Hematopoietic multipotent progenitor cell treated with erythropoietin and hydrocortisone succinate and interleukin-3 and kit ligand, for 8 days (in vitro differentiated cells): ENCODE data around the gene FANCD2OS.
"Not testable (repeated sequence)": the region's sequence is repeated elsewhere in the genome, so short reads cannot be mapped to it uniquely, and the experiment has no call there.

Source experiments
- DNase-seq: peaks from one replicate; pipeline ENCODE4 v3.0.0-alpha.2; 2015

Gene FANCD2OS, protein sequence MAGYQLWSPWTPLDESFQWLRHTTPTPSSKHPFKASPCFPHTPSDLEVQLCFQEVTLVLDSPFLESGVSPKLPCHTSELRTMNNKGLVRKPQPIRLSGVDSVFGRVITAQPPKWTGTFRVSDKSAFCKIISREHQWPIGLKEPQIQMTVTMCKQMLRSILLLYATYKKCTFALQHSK

DNA sequence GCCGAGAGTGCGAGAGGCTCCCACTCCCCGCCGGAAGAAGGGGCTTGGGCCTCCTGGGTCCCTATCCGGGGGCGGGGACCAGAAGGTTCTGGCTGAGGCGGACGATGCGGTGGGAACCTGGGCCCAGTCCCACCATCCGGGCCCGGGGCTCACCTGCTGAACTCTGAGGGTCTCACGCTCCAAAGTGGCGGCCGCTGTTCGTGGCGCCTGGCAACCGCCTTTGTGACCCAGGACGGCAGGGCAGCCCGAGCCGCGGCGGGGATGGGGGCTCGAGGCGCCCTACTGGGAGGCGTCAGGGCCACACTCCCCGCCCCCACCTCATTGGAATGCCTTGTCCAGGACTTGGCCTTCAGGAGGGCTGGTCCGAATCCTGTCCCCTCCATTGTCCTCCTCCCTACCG, at the start of gene FANCD2OS:
FANCD2OS (minus strand) TSS at position 165 of the 400 bp plus-strand sequence. CDS start 3,481 bp downstream, outside the sequence.
- no peak for DNase-seq

DNA sequence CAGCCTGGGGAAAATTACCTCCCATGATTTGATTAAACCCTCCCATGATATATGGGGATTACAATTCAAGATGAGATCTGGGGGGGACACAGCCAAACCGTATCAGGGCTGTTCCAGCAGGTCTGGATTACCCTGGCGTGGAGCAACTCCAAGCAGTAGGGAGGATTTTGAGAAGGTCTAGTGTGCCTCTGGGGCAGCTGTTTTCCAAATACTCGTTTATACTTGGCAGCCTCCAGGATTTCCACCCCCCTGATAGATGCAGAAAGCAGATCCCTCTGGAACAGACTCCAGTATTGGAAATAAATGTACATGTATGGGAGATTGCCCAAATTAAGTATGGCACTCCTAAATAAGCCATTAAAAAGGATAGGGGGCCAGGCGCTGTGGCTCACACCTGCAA, 49.0 kb upstream of the FANCD2OS start:
- DNase-seq = no peak

DNA sequence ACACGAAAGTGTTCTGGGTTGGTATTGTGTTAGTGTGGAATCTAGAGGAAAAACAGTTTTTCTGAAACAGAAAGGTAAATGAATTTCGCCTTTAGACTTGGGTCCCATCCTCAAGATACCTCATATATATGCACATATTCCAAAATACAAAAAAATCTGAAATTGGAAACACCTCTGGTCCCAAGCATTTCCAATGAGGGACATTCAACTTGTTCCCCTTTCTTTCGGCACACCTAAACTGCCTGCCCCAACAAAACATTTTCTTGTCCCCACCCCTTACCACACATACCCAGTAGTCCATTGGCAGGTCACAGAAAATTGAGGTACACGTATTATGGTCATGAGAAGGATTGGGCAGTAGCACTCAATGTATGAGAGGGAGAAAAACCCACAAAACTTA, 47.6 kb upstream of the FANCD2OS start:
- no peak for DNase-seq

DNA sequence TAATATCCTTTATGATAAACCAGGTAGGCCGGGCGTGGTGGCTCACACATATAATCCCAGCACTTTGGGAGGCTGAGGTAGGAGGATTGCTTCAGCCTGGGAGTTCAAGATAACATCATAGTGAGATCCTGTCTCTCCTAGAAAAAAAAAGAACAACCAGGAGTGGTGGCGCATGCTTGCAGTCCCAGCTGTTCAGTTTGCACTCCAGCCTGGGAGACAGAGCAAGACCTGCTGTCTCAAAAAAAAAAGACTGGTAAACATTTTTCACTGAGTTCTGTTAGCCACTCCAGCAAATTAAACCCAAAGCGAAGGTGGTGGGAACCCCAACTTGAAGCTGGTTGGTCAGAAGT, 47.0 kb upstream of the FANCD2OS start:
- DNase-seq = no peak

DNA sequence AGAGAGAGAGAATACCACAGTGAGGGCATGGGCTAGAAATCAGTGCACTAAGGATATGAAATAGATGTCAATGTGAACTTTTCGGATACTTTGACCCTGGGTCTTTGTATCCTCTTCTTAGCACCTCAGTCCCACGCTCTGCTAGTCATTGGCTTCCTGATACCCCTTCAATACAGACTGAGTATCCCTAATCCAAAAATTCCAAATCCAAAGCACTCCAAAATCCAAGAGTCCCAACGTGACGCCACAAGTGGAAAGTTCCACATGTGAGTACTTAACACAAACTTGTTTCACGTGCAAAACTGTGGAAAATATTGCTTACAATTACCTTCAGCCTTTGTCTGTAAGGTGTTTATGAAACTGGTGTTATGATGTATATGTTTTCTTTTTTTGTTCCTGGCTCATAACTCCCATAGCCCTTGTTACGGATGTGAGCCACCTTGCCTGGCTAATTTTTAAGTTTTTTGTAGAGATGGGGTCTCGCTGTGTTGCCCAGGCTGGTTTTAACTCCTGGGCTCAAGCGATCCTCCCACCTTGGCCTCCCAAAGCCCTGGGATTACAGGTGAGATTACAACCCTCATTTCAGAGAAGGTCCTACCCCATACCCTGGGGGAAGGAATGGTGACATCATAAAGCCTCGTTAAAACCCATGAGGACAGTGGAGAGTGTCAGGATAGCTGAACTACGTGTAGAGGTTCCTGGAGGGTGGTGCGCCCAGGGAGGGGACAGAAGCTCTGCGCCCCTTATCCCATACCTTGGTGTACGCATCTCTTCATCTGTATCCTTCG, 46.5 kb upstream of the FANCD2OS start:
- DNase-seq = no peak

DNA sequence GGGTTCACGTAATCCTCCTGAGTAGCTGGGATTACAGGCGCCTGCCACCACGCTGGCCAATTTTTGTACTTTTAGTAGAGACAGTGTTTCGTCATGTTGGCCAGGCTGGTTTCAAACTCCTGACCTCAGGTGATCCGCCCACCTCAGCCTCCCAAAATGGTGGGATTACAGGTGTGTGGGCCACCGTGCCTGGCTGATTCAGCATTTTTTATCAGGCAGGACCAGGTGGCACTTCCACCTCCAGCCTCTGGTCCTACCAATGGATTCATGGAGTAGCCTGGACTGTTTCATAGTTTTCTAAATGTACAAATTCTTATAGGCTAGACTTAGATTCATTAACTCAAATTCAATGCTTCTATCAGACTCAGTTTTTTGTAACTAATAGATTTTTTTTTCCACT, 42.9 kb upstream of the FANCD2OS start:
- no peak for DNase-seq

DNA sequence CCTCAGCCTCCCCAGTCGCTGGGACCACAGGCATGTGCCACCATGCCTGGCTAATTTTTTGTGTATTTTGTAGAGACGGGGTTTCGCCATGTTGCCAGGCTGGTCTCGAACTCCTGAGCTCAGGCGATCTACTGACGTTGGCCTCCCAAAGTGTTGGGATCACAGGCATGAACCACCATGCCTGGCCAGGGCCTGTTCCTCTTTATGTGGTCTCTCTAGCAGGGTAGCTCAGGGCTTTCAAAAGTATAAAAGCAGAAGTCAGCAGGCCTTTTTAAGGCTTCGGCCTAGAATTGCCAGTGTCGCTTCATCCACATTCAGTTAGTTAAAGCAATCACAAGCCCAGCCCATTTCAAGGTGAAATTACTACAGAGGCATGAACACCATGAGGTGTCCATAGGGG, 41.2 kb upstream of the FANCD2OS start:
- DNase-seq = no peak

DNA sequence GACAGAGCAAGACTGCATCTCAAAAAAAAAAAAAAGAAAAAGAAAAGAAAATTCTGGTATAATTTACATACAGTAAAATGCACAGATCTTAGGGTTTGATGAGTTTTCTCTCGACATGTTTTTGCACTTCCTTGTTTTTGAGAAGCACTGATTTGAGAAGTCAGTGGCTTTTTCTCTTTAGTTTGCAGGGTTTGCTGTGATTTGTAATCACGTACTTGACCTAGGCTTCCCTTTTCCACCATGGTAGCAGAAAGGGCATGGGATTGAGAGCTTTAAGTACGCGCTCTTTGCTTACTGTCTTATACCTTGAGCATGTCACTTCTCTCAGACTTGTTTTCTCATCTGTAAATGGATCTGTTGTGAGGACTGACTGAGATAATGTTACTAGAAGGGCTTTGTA, 37.6 kb upstream of the FANCD2OS start:
- no peak for DNase-seq

DNA sequence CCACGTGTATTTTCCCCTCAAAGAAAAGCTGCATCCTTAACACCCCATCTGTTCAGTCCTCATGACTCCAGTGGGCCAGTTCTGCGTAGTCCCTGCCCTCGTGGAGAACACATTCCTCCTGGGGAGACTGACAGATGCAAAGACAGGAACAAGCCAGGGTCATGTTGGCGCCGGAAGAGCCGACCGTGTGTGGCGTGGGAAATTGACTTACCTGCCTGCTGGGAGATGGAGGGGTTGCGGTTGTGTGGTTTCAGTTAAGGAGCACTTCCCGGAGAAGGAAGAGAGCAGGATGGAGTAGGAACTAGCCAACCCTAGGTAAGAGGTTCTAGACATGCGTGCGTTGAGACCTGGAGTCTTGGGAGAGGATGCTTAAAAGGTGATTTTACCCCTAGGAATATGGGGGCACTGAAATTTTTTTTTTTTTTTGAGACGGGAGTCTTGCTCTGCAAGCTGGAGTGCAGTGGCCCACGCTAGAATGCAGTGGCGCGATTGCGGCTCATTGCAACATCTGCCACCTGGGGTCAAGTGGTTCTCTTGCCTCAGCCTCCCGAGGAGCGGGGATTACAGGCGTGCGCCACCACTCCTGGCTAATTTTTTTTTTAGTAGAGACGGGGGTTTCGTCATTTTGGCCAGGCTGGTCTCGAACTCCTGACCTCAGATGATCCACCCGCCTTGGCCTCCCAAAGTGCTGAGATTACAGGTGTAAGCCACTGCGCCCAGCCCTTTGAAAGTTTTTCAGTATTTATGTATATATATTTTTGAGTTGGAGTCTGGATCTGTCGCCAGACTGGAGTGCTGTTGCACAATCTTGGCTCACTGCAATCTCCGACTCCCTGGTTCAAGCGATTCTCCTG, 34.9 kb upstream of the FANCD2OS start:
- DNase-seq = no peak

DNA sequence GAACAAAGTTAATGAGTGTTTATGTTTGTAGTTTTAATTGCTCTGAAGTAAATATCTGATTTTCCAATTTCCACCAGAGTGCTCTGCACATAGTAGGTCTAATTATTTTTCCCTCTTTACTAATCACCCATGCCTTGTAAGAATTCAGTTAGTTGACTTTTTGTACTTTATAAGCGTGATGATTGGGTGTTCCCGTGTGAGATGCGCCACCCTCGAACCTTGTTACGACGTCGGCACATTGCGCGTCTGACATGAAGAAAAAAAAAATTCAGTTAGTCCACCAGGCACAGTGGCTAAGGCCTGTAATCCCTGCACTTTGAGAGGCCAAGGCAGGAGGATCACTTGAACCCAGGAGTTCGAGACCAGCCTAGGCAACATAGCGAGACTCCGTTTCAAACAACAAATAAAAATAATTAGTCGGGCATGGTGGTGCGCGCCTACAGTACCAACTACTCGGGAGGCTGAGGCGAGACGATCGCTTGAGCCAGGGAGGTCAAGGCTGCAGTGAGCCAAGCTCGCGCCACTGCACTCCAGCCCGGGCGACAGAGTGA, 33.0 kb upstream of the FANCD2OS start:
- peak; percentile 26 for DNase-seq

DNA sequence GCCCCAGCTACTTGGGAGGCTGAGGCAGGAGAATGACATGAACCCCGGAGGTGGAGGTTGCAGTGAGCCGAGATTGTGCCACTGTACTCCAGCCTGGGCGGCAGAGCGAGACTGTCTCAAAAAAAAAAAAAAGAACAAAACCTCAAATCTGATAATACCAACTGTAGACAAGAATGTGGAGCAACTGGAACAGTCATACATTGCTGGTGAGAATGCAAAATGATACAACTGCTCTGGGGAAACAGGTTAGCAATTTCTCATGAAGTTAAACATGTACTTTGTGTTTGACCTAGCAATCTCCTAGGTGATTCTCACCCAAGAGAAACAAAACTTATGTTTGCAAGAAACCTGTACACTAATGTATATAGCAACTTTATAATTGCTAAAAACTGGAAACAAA, 29.1 kb upstream of the FANCD2OS start:
- peak; percentile 79 for DNase-seq

DNA sequence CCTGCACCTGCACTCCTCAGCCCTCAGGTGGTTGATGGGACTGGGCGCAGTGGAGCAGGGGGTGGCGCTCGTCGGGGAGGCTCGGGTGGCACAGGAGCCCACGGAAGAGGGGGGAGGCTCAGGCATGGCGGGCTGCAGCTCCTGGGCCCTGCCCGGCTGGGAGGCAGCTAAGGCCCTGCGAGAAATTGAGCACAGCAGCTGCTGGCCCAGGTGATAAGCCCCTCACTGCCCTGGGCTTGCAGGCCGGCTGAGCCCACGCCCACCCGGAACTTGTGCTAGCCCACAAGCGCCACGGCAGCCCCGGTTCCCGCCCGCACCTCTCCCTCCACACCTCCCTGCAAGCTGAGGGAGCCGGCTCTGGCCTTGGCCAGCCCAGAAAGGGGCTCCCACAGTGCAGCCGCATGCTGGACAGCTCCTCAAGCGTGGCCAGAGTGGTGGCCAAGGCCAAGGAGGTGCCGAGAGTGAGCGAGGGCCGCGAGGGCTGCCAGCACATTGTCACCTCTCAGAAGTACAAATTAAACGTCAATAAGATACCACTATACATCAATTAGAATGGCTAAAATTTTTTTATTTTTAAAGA, 28.5 kb upstream of the FANCD2OS start:
- no peak for DNase-seq

DNA sequence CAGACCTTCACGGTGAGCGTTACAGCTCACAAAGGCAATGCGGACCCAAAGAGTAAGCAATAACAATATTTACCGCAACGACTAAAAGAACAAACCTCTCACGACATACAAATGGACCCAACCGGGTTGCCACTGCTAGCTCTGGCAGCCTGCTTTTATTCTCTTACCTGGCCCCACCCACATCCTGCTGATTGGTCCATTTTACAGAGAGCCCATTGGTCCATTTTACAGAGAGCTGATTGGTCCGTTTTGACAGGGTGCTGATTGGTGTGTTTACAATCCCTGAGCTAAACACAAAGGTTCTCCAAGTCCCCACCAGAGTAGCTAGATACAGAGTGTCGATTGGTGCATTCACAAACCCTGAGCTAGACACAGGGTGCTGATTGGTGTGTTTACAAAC, 27.8 kb upstream of the FANCD2OS start:
- DNase-seq = not testable (repeated sequence)

DNA sequence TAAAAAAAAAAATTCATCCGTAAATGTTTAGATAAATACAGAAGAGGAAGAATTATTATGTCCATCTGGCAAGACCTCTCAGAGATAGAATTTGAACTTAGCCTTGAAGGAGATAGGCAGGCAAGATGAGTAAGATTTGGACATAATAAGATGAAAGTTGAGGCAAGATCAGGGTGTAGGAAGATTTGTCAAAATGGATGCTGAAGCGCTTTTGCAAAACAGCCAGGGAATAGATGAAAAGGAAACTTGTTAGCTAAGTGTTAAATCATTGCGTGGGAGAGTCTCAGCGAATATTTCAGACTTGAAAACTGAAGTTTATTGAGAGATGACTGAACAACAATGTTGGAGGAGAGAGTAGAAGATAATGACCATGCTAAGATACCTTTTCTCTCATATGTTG, 14.7 kb upstream of the FANCD2OS start:
- DNase-seq = no peak

DNA sequence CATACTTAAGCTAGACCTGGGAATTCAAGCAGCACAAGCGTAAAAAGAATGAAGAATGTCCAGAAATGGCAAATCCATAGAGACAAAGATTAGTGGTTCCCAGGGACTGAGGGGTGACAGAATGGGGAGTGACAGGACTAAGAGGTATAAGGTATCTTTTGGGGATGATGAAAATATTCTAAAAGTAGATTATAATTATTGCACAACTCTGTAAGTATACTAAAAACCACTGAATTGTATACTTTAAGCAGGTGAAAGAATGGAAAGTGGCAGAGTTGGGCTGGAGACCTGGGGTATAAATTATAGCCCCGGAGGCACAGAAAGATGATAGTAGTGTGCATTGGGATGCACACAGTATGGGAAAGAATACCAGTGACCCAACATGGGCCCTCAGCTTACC, 13.0 kb upstream of the FANCD2OS start:
- DNase-seq = no peak

DNA sequence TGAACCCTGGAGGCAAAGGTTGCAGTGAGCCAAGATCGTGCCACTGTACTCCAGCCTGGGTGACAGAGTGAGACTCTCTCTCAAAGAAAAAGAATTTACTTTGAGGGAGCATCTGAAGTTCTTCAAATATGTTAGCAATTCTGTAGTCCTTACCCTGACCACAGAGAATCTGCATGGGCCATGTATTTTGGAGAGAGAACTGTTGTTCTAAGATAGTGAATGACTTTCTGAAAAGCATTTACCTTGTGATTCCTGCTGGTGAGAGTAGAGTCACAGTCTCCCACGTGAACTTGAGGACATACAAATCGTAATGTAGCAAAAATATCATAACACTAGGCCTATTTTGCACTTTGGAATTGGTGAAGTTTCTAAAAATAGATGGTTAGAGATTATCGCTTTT, 11.3 kb upstream of the FANCD2OS start:
- DNase-seq = no peak

DNA sequence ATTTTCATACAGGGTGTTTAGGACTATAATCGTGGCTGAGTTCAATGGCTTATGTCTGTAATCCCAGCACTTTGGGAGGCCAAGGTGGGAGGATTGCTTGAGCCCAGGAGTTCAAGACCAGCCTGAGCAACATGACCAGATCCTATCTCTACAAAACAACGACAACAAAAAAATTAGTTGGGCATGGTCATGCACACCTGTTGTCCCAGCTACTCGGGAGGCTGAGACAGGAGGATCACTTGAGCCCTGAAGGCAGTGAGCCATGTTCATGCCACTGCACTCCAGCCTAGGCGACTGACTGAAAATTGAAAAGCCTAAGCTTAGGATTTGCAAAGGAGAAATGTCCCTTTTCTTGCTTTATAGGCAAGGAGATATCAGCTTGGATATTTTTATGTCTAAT, 8.9 kb upstream of the FANCD2OS start:
- no peak for DNase-seq

DNA sequence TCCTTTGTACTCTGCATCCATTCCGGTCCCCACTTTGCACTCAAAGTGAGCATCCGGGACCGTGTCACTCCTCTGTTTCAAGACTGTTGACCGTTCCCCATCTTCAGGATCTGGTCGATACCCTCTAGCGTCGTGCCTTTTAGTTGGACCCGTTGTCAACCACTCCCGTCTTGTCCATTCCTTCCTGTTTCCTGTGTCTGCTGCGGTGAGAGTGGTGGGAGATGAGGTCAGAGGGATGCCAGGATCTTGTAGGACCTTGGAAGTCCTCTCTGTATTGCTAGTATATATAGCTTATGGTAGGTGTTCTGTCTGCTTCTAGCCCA, 8.0 kb upstream of the FANCD2OS start:
- DNase-seq = peak; percentile 58

DNA sequence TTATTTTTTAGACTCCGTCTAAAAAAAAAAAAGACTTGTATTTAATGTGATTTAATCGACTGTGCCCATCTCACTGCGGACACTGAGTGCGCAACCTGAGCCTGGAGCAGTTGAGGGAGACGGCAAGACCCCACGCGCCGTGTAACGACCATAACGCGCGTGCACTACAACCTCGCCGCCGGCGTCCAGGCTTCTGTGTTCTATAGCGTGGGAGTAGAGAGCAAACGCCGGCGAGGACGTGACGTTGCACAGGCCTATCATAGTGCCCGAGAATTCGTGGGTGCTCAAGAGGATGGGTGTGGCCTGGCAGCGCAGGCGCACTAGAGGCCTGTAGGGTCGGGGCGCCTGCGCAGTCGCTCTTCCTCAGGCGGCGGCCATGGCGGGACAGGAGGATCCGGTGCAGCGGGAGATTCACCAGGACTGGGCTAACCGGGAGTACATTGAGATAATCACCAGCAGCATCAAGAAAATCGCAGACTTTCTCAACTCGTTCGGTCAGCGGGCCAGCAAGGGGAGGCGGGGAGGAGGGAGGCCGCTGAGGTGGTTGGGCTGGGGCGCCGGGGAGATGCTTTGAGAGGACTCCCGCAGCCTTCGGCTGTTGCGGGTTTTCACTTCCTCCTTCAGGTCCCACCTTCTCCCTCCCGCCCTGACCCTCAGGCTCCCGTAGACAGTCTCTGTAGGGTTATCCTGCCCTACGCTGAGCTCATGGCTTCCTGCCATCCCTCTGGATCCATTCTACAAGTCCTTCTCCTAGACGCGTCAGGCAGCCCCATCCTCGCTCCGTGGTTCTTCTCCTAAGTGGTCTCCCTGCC, 7.5 kb upstream of the FANCD2OS start, which contains the start of gene BRK1:
BRK1 (plus strand) TSS at position 350 of the 812 bp plus-strand sequence; CDS start at position 377, 27 bp downstream.
- DNase-seq = peak; percentile 97

DNA sequence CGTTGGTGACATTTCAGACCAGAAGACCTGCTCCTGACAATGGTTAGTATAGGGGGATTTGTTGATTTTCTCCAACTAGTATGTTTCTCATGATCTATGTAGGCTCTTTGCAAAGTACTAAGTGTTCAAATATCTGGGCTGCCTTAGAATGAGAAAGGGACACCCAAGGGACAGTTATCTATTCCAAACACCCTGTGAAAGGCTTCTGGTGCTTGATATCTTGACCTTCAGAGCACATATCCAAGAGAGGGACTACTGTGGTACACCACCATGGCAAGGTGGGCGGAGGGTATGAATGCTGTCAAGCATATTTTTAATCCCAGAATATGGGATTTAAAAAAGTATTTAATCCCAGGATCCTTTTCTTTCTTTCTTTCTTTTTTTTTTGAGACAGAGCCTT, 1.1 kb downstream of the FANCD2OS start:
- DNase-seq = peak; percentile 78

DNA sequence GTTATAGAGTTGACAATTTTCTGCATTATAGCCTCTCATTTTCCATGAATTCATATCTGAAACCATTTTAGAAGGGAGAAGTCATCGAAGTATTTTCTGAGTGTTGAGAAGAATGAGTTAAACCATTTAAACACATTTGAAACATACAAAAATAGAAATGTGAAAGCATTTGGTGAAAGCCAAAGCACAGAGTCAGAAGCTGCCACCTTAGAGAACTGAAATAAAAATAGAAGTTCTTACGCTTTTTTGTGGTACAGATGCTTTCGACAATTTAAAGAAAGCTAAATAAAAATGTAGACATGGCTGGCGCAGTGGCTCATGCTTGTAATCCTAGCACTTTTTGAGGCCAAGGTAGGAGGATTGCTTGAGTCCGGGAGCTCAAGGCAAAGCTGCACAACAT, 9.0 kb downstream of the FANCD2OS start:
- no peak for DNase-seq

DNA sequence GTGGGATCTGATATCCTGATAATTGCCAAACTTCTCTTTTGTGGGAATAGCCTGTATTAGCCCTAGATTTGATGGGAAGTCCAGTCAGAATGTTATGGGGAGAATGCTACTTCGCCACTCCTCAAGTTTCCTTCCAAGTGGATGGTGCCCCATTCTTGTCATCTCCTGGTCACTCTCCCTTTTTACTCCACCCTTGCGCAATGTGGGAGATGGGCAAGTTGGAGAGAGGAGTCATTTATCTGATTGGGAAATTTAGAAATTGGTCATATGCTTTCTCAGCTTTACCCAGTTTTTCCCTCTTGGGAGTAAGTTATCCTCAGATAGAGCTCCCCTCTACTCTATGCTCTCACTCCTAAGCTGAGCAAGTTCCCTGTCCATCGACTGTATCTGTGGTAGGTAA, 14.4 kb downstream of the FANCD2OS start:
- DNase-seq = no peak
